A172 (cell line): ENCODE results near the gene RAD51B. TPM values are rescaled to one million over a fixed set of nuclear protein-coding genes. Genes with fewer than 3 reads are reported as not detected.
A peak's percentile ranks its signal among the peaks of the same experiment; 100 is the strongest.

ENCODE experiments used
- DNase-seq: peaks from one replicate; pipeline ENCODE4 v3.0.0-alpha.2; 2015; ENCODE audit warnings: low spot score
- total RNA-seq: library from RNA; depleted of rRNA; stranded (reverse); fragments of >200 nt; shearing (Covaris generic); gene quantifications from 2 replicates; pipeline ENCODE4 v1.2.3, GENCODE V29; 2014

RAD51B gene
- total RNA-seq, 1 experiment from 2014 or later: 17.6 TPM

- DNase-seq: peak; percentile 90
Observed at GRCh38 chr14:68548194-68549076, 728.9 kb downstream of the RAD51B start.

- no peak for DNase-seq
Observed at GRCh38 chr14:68550338-68550715, 730.7 kb downstream of the RAD51B start.

- no peak for DNase-seq
Observed at GRCh38 chr14:68551045-68551683, 731.6 kb downstream of the RAD51B start.

GRCh38 chr14:68552075-68552474, 732.5 kb downstream of the RAD51B start:
- no peak for DNase-seq

GRCh38 chr14:68552602-68553001, 733.0 kb downstream of the RAD51B start:
- no peak for DNase-seq

- DNase-seq: no peak
Observed at GRCh38 chr14:68553311-68553710, 733.7 kb downstream of the RAD51B start.

GRCh38 chr14:68554231-68554630, 734.7 kb downstream of the RAD51B start:
- DNase-seq: no peak

- no peak for DNase-seq
Observed at GRCh38 chr14:68556253-68556652, 736.7 kb downstream of the RAD51B start.

- no peak for DNase-seq
Observed at GRCh38 chr14:68557648-68558047, 738.1 kb downstream of the RAD51B start.

GRCh38 chr14:68558096-68558495, 738.5 kb downstream of the RAD51B start:
- no peak for DNase-seq

- no peak for DNase-seq
Observed at GRCh38 chr14:68559949-68560348, 740.4 kb downstream of the RAD51B start.

GRCh38 chr14:68561531-68562007, 742.0 kb downstream of the RAD51B start:
- DNase-seq: no peak

GRCh38 chr14:68562911-68563250, 743.3 kb downstream of the RAD51B start:
- DNase-seq: no peak

- DNase-seq: no peak
Observed at GRCh38 chr14:68563251-68564131, 743.9 kb downstream of the RAD51B start.

GRCh38 chr14:68564191-68564825, 744.7 kb downstream of the RAD51B start:
- DNase-seq: no peak

- no peak for DNase-seq
Observed at GRCh38 chr14:68564826-68565759, 745.5 kb downstream of the RAD51B start.

GRCh38 chr14:68566075-68566474, 746.5 kb downstream of the RAD51B start:
- DNase-seq: no peak

- no peak for DNase-seq
Observed at GRCh38 chr14:68568907-68569897, 749.6 kb downstream of the RAD51B start.

GRCh38 chr14:68569970-68570409, 750.4 kb downstream of the RAD51B start:
- DNase-seq: no peak
